Trophoblast cell (in vitro differentiated cells and primary cell): ENCODE measurements around the gene PALB2.
A peak's percentile ranks its signal among the peaks of the same experiment; 100 is the strongest.

ENCODE experiments used
- DNase-seq, 2 donors: peaks; one replicate each; pipeline ENCODE4 v3.0.0-alpha.2; 2016
- H2AFZ ChIP-seq: 2 replicates; pipeline ENCODE4 v1.6.1; 2013; ENCODE audit warnings: low read length, moderate library complexity, mild to moderate bottlenecking; ENCODE audit not compliant: insufficient read depth, poor library complexity
- H2AK5ac ChIP-seq: 2 replicates; pipeline ENCODE4 v1.6.1; 2013; ENCODE audit warnings: mild to moderate bottlenecking, low read length
- H2BK120ac ChIP-seq: 2 replicates; pipeline ENCODE4 v1.6.1; 2013; ENCODE audit warnings: low read length, mild to moderate bottlenecking, moderate library complexity; ENCODE audit not compliant: insufficient read depth, poor library complexity
- H2BK12ac ChIP-seq: 2 replicates; pipeline ENCODE4 v1.6.1; 2013; ENCODE audit warnings: mild to moderate bottlenecking, low read length, moderate library complexity
- H2BK5ac ChIP-seq: 2 replicates; pipeline ENCODE4 v1.6.1; 2013; ENCODE audit warnings: low read length, low read depth, moderate library complexity, mild to moderate bottlenecking; ENCODE audit not compliant: poor library complexity
- H3K14ac ChIP-seq: 2 replicates; pipeline ENCODE4 v1.6.1; 2013; ENCODE audit warnings: mild to moderate bottlenecking, low read length
- H3K18ac ChIP-seq: 2 replicates; pipeline ENCODE4 v1.6.1; 2013; ENCODE audit warnings: mild to moderate bottlenecking, low read length
- H3K23ac ChIP-seq: 2 replicates; pipeline ENCODE4 v1.6.1; 2013; ENCODE audit warnings: low read length
- H3K27ac ChIP-seq: 2 replicates; pipeline ENCODE4 v1.5.1; 2013; ENCODE audit warnings: low read depth, mild to moderate bottlenecking, inconsistent platforms, low read length, moderate library complexity
- H3K27me3 ChIP-seq: 2 replicates; pipeline ENCODE4 v1.6.1; 2013; ENCODE audit warnings: inconsistent platforms, mild to moderate bottlenecking, low read length, moderate library complexity; ENCODE audit not compliant: insufficient read depth
- H3K36me3 ChIP-seq, 2 experiments: 1 replicate in 1 of 2; 2 replicates in 1 of 2; pipeline ENCODE4 v1.6.1; 2013; ENCODE audit warnings: low read length in 2 of 2, mild to moderate bottlenecking in 2 of 2, moderate library complexity in 1 of 2; ENCODE audit not compliant: insufficient read depth in 2 of 2, control insufficient read depth in 1 of 2
- H3K4ac ChIP-seq: 2 replicates; pipeline ENCODE4 v1.6.1; 2013; ENCODE audit warnings: low read depth, mild to moderate bottlenecking, low read length, moderate library complexity
- H3K4me1 ChIP-seq, 2 experiments: 1 replicate in 1 of 2; 2 replicates in 1 of 2; pipeline ENCODE4 v1.6.1; 2013; ENCODE audit warnings: low read length in 2 of 2, mild to moderate bottlenecking in 2 of 2, moderate library complexity in 1 of 2; ENCODE audit not compliant: insufficient read depth in 2 of 2, control insufficient read depth in 1 of 2
- H3K4me2 ChIP-seq: 2 replicates; pipeline ENCODE4 v1.6.1; 2013; ENCODE audit warnings: inconsistent platforms, mild to moderate bottlenecking, low read length, moderate library complexity
- H3K4me3 ChIP-seq: 2 replicates; pipeline ENCODE4 v1.5.1; 2013; ENCODE audit warnings: mild to moderate bottlenecking, low read depth, low read length, inconsistent platforms
- H3K79me1 ChIP-seq: one replicate; pipeline ENCODE4 v1.6.1; 2013; ENCODE audit warnings: low read length
- H3K79me2 ChIP-seq: 2 replicates; pipeline ENCODE4 v1.6.1; 2013; ENCODE audit warnings: low read length, mild to moderate bottlenecking; ENCODE audit not compliant: control insufficient read depth, insufficient read depth, poor library complexity
- H3K9ac ChIP-seq: 2 replicates; pipeline ENCODE4 v1.6.1; 2013; ENCODE audit warnings: mild to moderate bottlenecking, low read length
- H3K9me3 ChIP-seq: 2 replicates; pipeline ENCODE4 v1.6.1; 2013; ENCODE audit warnings: low read depth, mild to moderate bottlenecking, control low read depth, inconsistent platforms, low read length; ENCODE audit not compliant: insufficient read depth
- H4K12ac ChIP-seq: 2 replicates; pipeline ENCODE4 v1.6.1; 2013; ENCODE audit warnings: low read depth, mild to moderate bottlenecking, low read length, moderate library complexity
- H4K8ac ChIP-seq: 2 replicates; pipeline ENCODE4 v1.6.1; 2013; ENCODE audit warnings: low read depth, mild to moderate bottlenecking, low read length, moderate library complexity
- H4K91ac ChIP-seq: one replicate; pipeline ENCODE4 v1.6.1; 2013; ENCODE audit warnings: low read depth, mild to moderate bottlenecking, low read length, moderate library complexity
- WGBS: extraction: QIAGEN DNeasy Blood & Tissue Kit; methylation state at CpG from one replicate; pipeline ENCODE4 v1.1.7; 2013; ENCODE audit warnings: missing lambda C conversion rate; ENCODE audit not compliant: insufficient read length, insufficient coverage; ENCODE audit errors: extremely low coverage; 5-methylcytosine and 5-hydroxymethylcytosine counted together

The PALB2 gene

GRCh38 chr16:23563186-23563585 is 77.9 kb downstream of the PALB2 start:
- H3K36me3 ChIP-seq = peaks cover 52 to 75% of the 10 kb centered on the region in 2 experiments
- no peak overlapping the region for H3K14ac ChIP-seq
- no peak overlapping the region for H4K91ac ChIP-seq
- H3K23ac ChIP-seq = no peak overlapping the region
- H3K4me3 ChIP-seq = no peak overlapping the region
- DNase-seq = no peak
- H2BK5ac ChIP-seq = no peak overlapping the region
- H4K12ac ChIP-seq = no peak overlapping the region
- no peak overlapping the region for H2AK5ac ChIP-seq
- H3K18ac ChIP-seq = no peak overlapping the region
- no peaks in the 10 kb centered on the region for H3K27me3 ChIP-seq
- no peak overlapping the region for H2BK120ac ChIP-seq
- H3K27ac ChIP-seq = no peak overlapping the region
- H3K79me2 ChIP-seq = peaks cover under 1% of the 10 kb centered on the region
- no peaks in the 10 kb centered on the region for H3K79me1 ChIP-seq
- no peak overlapping the region for H3K4ac ChIP-seq
- no peaks in the 10 kb centered on the region for H3K9me3 ChIP-seq
- no peaks in the 10 kb centered on the region for H3K4me1 ChIP-seq
- no peak overlapping the region for H4K8ac ChIP-seq
- no peak overlapping the region for H3K9ac ChIP-seq
- no peak overlapping the region for H2BK12ac ChIP-seq
- no CpG with 5 or more reads among the region's 6 CpGs for WGBS
- H3K4me2 ChIP-seq = no peak overlapping the region
- H2AFZ ChIP-seq = no peak overlapping the region

- H2BK120ac ChIP-seq = no peak overlapping the region
- H3K4ac ChIP-seq = no peak overlapping the region
- no peak overlapping the region for H3K23ac ChIP-seq
- whole genome bisulfite sequencing = no CpG with 5 or more reads among the region's 13 CpGs
- H2BK12ac ChIP-seq = no peak overlapping the region
- no peak overlapping the region for H3K4me2 ChIP-seq
- H4K12ac ChIP-seq = no peak overlapping the region
- H4K91ac ChIP-seq = no peak overlapping the region
- no peaks in the 10 kb centered on the region for H3K27me3 ChIP-seq
- H3K4me1 ChIP-seq = no peaks in the 10 kb centered on the region
- no peaks in the 10 kb centered on the region for H3K9me3 ChIP-seq
- peaks cover 46 to 68% of the 10 kb centered on the region in 2 experiments for H3K36me3 ChIP-seq
- H4K8ac ChIP-seq = no peak overlapping the region
- H3K27ac ChIP-seq = no peak overlapping the region
- H3K14ac ChIP-seq = no peak overlapping the region
- H2AK5ac ChIP-seq = no peak overlapping the region
- H2AFZ ChIP-seq = no peak overlapping the region
- DNase-seq = no peak
- no peak overlapping the region for H3K4me3 ChIP-seq
- peaks cover 7% of the 10 kb centered on the region for H3K79me2 ChIP-seq
- H3K18ac ChIP-seq = peak overlapping the region; percentile 31
- H3K79me1 ChIP-seq = peaks cover 3% of the 10 kb centered on the region
- no peak overlapping the region for H2BK5ac ChIP-seq
- H3K9ac ChIP-seq = no peak overlapping the region
Measured at GRCh38 chr16:23562505-23562904, 78.6 kb downstream of the PALB2 start.

GRCh38 chr16:23561586-23561985 is 79.5 kb downstream of the PALB2 start:
- no peak overlapping the region for H4K91ac ChIP-seq
- no peak overlapping the region for H2AFZ ChIP-seq
- no peak overlapping the region for H3K4me3 ChIP-seq
- no peak overlapping the region for H3K4me2 ChIP-seq
- H2BK5ac ChIP-seq = no peak overlapping the region
- no peak overlapping the region for H3K23ac ChIP-seq
- H4K12ac ChIP-seq = no peak overlapping the region
- H3K18ac ChIP-seq = no peak overlapping the region
- H3K4me1 ChIP-seq = peaks cover 0 to 2% of the 10 kb centered on the region in 2 experiments
- no peak overlapping the region for H4K8ac ChIP-seq
- DNase-seq = no peak
- no peaks in the 10 kb centered on the region for H3K27me3 ChIP-seq
- no peaks in the 10 kb centered on the region for H3K9me3 ChIP-seq
- H2BK12ac ChIP-seq = no peak overlapping the region
- no peak overlapping the region for H3K4ac ChIP-seq
- WGBS = no CpG with 5 or more reads among the region's 5 CpGs
- peaks cover 9% of the 10 kb centered on the region for H3K79me2 ChIP-seq
- H3K36me3 ChIP-seq = peaks cover 39 to 61% of the 10 kb centered on the region in 2 experiments
- no peak overlapping the region for H3K14ac ChIP-seq
- H3K27ac ChIP-seq = no peak overlapping the region
- peaks cover 7% of the 10 kb centered on the region for H3K79me1 ChIP-seq
- no peak overlapping the region for H2BK120ac ChIP-seq
- H2AK5ac ChIP-seq = no peak overlapping the region
- no peak overlapping the region for H3K9ac ChIP-seq

- Histone ChIP-seq H3K4me3 (peak overlapping the region; percentile 98), H3K9me3 (no peaks in the 10 kb centered on the region), H3K9ac (peak overlapping the region; percentile 98), H2AK5ac (peak overlapping the region; percentile 67), H2BK5ac (peak overlapping the region; percentile 70), H2BK12ac (no peak overlapping the region), H3K23ac (peak overlapping the region; percentile 85), H3K27me3 (no peaks in the 10 kb centered on the region), H3K79me2 (peaks cover 9% of the 10 kb centered on the region), H2BK120ac (peak overlapping the region; percentile 84), H3K18ac (peak overlapping the region; percentile 88), H3K4me1 (peaks cover 0 to 4% of the 10 kb centered on the region in 2 experiments), H3K4me2 (peak overlapping the region; percentile 94), H4K91ac (peak overlapping the region; percentile 91), H3K4ac (peak overlapping the region; percentile 85), H3K36me3 (peaks cover 17 to 31% of the 10 kb centered on the region in 2 experiments), H3K14ac (peak overlapping the region; percentile 93), H2AFZ (peak overlapping the region; percentile 93), H4K8ac (peak overlapping the region; percentile 95), H3K79me1 (peaks cover 7% of the 10 kb centered on the region), H4K12ac (peak overlapping the region; percentile 92), H3K27ac (no peak overlapping the region)
- no CpG with 5 or more reads among the region's 60 CpGs for WGBS
- peak in 1 of 2 donors; percentile 31 for DNase-seq
Measured at GRCh38 chr16:23557779-23558702, 83.1 kb downstream of the PALB2 start.
